GM21737 (cell line): Measurements from ENCODE around the gene SLC16A5.

Experiments
- ATAC-seq: cut with Tn5 transposase; IDR thresholded peaks from one replicate; pipeline ENCODE4 v1.9.1; 2021; ENCODE audit warnings: mild to moderate bottlenecking, moderate library complexity; ENCODE audit not compliant: unreplicated experiment

SLC16A5 gene

DNA sequence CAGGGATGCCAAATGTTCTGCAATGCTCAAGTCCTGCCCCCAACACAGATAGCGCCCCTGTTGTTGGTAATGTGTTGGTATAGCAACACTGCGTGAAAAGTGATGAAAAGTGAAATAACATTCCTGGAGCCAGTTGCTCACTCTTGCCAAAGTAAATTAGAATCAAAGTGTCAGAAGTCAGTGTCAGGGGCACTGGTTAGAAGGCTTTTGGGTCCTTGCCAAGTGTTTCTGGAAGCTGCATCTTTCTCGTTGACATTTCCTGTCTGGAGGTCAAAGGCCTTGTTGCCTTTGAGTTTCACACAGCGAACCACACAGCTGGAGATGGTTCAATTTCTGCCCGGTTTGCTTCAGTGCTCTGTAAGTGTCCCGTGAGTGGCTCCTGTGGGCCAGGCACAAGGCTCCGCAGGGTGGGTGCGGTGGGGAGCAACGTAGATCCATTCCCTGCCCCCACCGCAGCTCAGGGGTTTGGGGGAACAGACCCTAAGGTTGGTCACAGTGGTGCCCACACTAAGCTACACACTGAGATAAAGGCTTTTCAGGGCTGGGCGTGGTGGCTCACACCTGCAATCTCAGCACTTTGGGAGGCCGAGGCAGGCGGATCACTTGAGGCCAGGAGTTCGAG, 3.6 kb upstream of the SLC16A5 start:
- no peak for ATAC-seq

DNA sequence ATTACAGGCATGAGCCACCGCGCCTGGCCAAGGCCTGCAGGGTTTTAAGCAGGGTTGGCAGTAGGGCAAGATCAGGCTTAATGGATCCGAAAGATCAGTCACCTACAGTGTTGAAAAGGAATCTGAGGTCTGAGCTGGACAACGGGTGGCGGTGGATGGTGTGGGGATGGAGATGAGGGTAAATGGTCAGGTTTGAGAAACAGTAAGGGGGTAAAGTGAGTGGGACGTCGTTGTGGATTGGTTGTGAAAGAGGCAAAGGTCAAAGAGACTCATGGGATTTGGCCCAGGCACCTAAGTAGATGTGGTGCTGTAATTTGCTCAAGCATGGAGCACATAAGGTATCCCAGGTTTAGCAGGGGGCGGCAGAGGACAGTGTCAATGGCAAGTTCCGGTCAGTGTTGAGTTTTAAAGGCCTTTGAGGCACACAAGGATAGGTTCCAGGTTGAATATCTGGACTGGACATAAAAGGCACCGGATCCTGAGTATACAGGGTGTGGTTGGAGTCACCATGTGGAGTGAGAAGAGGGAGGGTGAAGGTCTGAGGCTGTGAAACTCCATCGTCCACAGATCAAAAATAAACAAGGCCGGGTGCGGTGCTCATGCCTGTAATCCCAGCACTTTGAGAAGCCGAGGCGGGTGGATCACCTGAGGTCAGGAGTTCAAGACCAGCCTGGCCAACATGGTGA, 1.1 kb upstream of the SLC16A5 start:
- no peak for ATAC-seq

DNA sequence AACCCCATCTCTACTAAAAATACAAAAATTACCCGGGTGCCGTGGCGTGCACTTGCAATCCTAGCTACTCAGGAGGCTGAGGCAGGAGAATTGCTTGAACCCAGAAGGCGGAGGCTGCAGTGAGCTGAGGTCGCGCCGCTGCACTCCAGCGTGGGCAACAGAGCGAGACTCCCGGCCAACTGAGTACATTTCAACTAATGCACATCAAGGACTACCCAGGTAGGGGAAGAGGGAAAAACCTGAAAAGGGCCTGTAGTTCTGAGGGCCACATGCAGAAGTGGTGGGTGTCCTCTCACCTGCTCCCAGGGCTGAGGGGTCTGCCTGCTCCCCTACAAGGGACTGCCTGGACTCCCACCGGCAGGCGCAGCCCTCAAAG, 584 bp upstream of the SLC16A5 start:
- ATAC-seq: no peak

DNA sequence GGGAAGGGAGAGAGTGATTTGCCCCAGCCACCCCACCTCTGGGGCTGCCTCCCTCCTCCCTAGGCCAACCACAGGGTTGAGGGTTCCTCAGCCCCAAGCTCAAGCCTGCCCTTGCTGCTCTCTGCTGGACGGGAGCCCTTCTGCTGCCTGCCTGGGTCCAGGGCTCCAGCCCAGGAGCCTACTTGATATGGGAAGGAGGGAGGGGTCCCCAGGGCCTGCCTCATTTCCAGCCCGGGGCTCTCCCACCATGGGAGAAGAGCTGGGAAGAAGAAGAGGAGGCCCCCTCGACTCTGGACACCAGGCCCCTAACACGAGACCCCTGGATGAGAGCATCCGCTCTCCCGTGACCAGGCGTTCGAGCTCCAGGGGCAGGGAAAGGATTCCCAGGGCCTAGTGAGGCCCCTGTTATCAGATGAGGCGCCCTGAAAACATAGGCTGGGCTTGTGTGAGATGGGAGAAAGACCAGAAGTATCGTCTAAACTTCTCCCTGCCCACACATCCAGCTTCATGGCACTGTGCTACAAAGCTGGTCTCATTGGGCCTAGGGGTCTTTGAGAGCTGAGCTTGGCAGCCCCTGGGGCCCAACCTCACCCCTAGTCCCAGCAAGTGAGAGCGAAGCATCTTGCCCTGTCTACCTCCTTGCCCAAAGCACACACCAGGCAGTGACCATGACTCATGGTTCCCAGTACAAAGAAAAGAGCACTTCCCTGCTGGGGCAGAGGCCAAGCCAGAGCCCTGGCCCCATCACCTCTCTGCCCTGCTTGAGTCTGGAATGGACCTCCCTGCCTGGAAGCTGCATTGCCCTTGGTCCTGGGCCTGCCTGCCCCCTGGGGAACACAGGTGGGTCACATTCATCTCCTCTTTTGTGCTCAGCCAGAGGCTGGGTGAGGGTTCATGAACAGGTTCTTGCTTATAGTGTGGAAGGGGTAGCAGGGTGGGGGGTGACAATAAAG, 987 bp downstream of the SLC16A5 start:
- ATAC-seq: no peak

DNA sequence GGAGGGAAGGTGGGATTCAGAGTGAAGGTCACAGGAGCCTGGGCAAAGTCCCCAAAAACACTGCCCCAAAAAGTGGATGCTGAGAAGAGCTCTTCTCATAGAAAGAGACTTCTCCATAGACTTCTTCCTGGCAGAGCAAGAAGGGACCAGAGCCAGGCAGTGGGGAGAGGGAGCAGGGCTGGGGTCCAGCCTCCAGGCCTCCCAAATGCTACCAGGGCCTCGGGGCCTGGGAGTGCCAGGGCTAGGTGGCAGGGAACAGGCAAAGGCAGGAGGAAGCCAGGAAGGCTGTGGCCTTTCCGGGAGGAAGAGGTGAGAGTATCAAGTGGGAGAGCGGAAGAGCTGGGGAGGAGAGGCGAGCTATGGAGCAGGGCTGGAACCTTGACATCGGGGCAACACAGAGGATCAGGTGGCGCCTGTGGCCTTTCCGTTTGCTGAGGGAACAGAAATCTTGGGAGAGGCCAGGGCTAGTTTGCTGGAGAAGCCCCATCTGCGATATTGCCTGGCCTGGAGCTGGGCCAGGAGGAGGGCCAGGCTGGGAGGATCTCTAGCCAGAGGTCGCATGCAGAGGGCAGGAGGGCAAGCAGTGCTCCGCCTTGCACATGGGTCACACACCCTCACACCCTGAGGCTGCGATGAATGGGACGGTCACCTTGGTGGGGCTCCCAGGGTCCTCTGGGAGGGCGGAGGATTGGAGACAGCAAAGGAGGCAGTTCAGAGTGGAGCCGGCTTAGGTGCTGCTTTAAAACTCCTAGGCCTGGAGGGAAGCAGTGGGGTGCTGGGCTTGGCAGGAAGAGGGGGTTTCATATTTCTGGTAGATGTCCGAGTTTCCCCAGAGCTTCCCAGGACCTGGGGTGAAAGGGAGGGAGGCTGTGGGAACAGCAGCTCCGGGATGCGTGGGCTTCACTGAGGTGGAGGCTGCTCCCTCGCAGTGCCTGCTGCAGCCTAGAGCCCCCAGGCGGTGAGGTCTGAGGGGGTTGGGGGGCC, 3.4 kb downstream of the SLC16A5 start:
- ATAC-seq: no peak

DNA sequence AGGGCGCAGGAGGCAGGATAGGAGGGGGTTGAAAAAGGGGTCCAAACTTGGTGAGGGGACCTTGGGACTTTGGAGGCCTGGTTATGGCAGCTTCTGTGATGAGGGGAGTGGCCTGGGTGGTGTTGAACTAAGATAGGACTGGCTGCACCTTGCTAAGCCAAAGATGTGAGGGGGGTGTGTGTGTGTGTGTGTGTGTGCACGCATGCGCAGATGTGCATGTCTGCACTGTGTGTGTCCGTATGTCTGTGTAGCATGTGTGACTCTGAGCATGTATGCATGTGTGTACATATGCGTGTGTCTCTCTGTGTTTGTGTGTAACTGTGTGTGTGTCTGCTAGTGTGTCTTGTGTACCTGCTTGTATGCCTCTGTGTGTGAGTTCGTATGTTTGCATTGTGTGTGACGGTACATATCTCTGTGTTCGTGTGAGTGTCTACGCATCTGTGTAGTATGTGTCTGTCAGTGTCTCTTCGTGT, 4.1 kb downstream of the SLC16A5 start:
- no peak for ATAC-seq

DNA sequence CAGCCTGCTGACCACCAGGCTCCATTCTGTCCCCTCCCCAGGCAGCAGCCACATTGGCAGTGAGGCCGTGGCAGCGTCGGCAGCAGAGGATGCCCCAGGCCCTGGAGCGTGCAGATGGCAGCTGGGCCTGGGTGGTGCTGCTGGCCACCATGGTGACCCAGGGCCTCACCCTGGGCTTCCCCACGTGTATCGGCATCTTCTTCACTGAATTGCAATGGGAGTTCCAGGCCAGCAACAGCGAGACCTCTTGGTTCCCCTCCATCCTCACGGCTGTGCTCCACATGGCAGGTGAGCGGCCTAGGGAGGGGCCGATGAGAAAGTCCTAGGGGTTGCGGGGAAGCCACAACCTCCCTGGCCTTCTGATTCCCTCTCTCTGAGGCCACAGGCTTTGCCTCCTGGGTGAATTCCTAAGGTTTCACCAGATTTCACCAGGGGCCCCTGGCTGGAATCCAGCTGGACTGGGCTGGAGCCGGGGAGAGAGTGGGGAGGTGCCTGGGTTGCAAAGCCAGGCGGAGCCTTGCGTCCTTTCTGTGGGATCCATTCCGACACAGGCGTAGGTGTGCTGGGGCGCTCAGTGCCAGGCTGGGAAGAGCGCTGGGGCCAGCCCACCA, 5.9 kb downstream of the SLC16A5 start:
- no peak for ATAC-seq

DNA sequence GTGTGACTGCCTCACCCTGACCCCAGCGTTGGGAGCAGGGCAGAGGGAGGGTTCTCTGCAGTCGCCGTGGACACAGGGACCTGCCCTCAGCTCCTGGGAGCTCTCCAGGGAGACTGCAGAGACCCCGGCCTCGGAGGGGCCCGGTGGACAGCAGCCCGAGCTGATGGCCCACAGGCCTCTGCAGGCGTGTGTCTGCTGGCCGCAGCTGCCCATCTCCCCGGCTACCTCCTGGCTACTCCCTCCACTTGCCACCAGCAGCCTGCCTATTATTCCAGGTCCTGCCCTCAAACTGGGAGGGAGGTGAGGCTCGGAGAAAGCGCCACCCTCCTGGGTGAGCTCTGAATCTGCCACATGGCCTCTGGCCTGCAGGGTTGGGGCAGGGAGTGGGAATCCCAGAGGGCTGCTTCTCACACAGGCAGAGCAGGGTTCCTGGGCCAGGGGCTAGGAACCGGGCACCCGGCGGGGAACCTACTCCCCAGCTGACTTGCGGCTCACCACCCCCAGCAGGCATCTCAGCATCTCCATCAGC, 7.2 kb downstream of the SLC16A5 start:
- ATAC-seq: no peak

DNA sequence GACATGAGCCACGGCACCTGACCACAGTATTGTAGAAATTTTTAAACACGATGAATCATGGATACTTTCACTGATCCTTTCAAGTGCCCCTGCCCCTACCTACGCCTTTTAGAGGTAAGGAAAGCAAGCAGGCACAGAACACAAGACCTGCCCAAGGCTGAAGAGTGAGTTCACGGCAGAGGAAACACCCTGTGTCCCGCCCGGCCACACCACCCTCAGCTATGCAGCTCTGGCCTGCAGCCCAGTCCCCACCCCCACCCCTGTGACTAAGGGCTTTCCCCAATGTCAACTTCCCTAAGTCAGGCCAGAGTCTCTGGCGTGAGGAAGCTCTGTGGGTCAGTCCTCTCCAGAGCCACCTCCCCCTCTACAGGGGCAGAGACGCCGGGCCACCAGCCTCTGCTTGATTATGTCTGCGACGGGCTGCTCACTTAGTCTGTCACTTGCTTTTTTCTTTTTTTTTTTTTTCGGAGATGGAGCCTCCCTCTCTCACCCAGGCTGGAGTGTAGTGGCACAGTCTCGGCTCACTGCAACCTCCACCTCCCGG, 8.4 kb downstream of the SLC16A5 start:
- ATAC-seq: no peak

DNA sequence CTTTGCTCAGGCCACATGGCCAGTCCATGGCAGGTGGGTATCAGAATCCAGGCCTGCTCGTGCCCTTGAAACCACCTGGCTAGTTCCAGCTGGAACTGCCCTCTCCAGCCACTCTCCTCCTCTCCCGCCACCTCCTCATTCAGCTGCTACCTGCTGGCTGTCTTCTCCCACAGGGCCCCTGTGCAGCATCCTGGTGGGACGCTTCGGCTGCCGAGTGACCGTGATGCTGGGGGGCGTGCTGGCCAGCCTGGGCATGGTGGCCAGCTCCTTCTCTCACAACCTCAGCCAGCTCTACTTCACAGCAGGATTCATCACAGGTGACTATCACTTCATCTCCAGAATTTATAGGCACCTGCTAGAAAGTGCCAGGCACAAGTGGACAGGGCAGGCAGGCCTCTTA, 10.1 kb downstream of the SLC16A5 start:
- ATAC-seq: no peak

DNA sequence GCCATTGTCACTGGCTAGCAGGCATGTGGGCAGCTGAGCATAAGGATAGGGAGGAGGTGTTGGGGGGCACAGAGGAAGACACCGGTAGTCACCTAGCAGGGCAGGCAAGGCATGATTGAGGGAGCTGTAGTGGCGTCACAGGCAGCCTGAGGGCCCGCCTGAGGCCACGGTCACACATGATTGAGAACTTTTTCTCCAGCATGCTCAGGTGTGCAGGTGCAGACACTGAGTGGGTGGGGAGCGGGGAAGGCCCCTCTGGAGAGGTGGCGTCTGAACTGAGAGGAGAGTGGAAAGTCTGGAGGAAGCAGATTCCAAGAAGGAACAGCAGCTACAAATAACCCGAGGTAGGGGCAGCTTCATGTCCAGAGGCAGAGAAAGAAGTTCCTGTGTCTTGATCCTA, 11.1 kb downstream of the SLC16A5 start:
- ATAC-seq: no peak

DNA sequence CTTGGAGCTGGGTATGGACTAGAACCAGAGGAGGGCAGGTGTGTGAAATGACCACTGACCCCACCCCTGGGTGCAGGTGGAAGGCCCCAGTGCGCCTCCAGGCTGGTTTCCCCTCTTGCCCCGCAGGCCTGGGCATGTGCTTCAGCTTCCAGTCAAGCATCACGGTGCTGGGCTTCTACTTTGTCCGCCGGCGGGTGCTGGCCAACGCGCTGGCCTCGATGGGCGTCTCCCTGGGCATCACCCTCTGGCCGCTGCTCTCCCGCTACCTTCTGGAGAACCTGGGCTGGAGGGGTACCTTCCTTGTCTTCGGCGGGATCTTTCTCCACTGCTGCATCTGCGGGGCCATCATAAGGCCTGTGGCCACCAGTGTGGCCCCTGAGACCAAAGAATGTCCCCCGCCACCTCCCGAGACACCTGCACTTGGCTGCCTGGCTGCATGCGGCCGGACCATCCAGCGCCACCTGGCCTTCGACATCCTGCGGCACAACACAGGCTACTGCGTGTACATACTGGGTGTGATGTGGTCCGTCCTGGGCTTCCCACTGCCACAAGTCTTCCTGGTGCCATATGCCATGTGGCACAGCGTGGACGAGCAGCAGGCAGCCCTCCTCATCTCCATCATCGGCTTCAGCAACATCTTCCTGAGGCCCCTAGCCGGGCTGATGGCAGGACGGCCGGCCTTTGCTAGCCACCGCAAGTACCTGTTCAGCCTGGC, 12.3 kb downstream of the SLC16A5 start:
- ATAC-seq: no peak

DNA sequence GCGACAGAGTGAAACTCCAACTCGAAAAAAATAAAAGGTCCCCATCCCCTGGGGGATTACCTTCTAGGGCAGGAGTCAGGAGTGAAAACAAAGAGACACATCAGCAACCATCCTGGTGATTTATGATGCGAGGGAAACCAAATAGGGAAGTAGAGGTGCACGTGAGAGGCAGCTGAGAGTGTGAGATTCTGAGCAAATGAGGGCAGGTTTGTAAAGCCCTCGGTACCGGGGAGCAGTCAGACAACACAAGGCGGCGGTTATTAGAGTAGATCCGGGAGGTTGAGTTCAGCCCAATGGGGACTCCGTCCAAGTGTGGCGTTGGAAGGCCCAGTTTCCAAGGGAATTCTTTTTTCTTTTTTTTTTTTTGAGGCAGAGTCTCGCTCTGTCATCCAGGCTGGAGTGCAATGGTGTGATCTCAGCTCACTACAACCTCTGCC, 14.6 kb downstream of the SLC16A5 start:
- ATAC-seq: no peak

DNA sequence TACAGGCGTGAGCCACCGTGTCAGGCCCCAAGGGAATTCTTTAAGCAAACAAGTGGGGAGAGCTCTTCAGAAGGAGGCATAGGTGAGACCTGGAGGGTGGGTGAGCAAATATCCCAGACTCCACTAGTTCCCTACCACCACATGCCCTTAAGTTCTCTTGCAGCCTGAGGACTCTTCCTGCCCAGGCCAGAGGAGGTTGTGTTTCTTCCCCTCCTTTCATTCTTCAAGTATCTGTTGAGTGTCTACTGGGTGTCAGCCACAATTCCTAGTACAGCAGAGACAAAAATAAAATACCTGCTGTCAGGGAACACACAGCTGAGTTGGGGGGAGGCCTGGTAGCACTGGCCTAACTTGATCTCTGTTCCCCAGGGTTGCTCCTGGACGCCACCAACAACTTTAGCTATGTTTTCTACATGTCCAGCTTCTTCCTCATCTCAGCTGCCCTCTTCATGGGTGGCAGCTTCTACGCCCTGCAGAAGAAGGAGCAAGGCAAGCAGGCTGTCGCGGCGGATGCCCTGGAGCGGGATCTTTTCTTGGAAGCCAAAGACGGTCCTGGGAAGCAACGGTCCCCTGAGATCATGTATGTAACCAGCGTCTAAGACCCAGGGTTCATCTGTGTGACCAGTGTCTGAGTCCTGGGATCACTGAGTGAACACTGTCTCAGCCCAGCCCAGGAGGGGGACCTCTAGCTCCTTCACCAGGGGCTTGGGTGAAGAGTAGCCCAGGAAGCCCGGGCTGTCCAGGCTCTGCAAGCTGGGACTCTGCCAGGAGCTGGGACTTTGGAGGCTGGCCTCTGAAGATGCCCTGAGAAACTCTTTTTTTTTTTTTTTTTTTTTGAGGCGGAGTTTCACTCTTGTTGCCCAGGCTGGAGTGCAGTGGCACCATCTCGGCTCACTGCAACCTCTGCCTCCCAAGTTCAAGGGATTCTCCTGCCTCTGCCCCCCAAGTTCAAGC, 16.1 kb downstream of the SLC16A5 start:
- no peak for ATAC-seq

DNA sequence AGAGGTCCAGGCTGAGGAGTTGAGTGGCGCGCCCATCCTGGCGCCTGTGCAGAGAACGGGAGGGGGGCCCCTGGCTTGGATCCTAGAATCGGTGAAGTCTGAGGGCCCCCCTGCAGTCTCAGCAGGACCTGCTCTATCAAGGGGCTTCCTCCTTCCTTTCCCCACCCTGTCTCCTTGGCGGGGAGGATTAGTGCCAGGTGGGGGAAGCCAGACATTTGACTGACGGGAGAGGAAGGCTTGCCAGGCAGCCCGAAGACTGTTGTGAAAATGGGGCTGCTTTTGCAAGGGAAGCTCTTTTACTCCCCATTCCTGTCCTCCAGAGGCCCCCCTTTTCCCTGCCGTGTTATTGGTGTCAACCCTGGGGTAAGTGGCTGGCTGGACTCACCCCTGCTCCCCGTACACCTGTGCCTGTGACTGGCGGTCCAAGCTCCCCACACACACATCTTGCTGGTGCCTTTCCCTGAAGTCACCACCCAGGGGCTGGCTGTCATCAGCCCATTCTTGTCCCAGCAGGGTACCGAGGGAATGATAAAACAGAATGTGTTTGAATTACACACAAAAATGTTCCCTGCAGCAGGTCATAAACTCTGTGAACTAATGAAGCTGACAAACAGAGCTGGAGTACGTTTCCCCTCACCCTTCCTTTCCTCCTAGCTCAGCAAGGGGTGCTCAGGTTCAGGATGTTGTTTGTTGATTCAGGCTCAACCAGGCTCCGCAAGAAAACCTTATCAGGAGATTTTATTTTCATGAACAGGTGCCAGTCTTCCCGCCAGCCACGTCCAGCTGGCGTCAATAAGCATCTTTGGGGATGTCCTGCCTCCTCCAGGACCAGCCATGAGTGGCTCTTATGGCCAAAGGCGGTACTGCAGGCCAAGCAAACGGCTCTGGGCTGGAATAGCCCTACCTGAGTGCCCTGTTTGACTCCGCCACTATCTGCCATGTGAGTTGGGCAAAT, 17.6 kb downstream of the SLC16A5 start:
- no peak for ATAC-seq

DNA sequence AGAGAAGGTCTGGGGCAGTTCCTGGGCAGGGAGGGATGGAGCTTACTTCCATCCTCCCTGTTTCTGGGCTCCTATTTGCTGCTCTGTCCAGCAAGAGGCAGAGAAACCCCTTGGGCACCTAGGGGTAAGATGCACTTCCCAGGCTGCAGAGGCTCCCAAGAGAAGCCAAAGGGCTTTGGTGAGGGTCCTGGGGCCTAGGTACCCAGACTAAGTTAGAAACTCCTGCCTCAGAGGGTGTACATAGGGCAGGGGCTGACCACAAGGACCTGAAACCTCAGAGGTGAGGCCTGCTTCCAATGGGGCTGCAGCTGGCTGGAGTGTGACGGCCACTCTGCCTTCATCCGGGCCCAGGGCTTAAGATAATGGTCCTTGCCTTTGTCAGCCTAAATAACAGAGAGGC, 20.4 kb downstream of the SLC16A5 start:
- ATAC-seq: no peak

DNA sequence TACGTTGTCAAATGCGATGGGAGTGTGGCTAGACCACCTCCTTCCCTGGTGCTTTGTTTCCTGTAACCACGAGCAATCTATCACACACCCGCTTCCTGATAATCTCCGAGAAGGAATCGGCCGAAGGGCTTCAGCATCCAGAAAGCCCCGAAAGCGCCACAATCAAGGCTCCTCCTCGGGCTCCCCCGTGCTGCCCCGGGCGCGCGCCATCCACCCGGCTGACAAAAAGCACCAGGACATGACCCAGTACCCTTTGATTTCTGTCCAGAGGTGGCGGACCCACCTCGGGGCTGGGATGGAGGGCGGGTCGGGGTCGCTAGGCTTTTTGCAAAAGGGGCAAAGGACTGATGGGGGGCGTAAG, 21.3 kb downstream of the SLC16A5 start:
- ATAC-seq: no peak
